KMS-11 (cell line): ENCODE measurements around the gene SLC8A1.

Experiments
- H2AFZ ChIP-seq: fragments of 200-600 bp; sonication (generic); 2 replicates; pipeline ENCODE4 v1.6.1; 2016; ENCODE audit warnings: antibody characterized with exemption, mixed run types, low read depth
- H3K27ac ChIP-seq: fragments of 200-600 bp; sonication (generic); 2 replicates; pipeline ENCODE4 v1.6.1; 2016; ENCODE audit warnings: mild to moderate bottlenecking, mixed run types
- H3K27me3 ChIP-seq: fragments of 200-600 bp; sonication (generic); 2 replicates; pipeline ENCODE4 v1.6.1; 2017; ENCODE audit warnings: mild to moderate bottlenecking, low read depth, mixed run types, moderate library complexity; ENCODE audit not compliant: insufficient read depth
- H3K36me3 ChIP-seq: fragments of 200-600 bp; sonication (generic); 2 replicates; pipeline ENCODE4 v1.6.1; 2017; ENCODE audit warnings: mild to moderate bottlenecking, mixed run types; ENCODE audit not compliant: insufficient read depth
- H3K4me1 ChIP-seq: fragments of 200-600 bp; sonication (generic); 2 replicates; pipeline ENCODE4 v1.6.1; 2016; ENCODE audit warnings: mild to moderate bottlenecking, low read depth, mixed run types; ENCODE audit not compliant: poor library complexity, severe bottlenecking
- H3K4me2 ChIP-seq: fragments of 200-600 bp; sonication (generic); 2 replicates; pipeline ENCODE4 v1.7.0; 2016; ENCODE audit warnings: mild to moderate bottlenecking, mixed run types
- H3K4me3 ChIP-seq: fragments of 200-600 bp; sonication (generic); IDR thresholded peaks from 2 replicates; pipeline ENCODE4 v1.6.1; 2017; ENCODE audit warnings: low read depth, low read length, mixed read lengths; ENCODE audit not compliant: insufficient read depth
- H3K79me2 ChIP-seq: fragments of 200-600 bp; sonication (generic); 2 replicates; pipeline ENCODE4 v1.6.1; 2016; ENCODE audit warnings: low read depth, mixed run types; ENCODE audit not compliant: insufficient read depth
- H3K9ac ChIP-seq: fragments of 200-600 bp; sonication (generic); 2 replicates; pipeline ENCODE4 v1.6.1; 2016; ENCODE audit warnings: mild to moderate bottlenecking, mixed run types
- H4K20me1 ChIP-seq: fragments of 200-600 bp; sonication (generic); 2 replicates; pipeline ENCODE4 v1.6.1; 2016; ENCODE audit warnings: mild to moderate bottlenecking, mixed run types; ENCODE audit not compliant: insufficient read depth
- CTCF ChIP-seq: fragments of 200-600 bp; sonication (generic); conservative IDR thresholded peaks from 2 replicates; pipeline ENCODE4 v1.6.1; 2017; ENCODE audit warnings: low read depth, mild to moderate bottlenecking, antibody characterized with exemption, low read length, moderate library complexity, mixed read lengths

The SLC8A1 gene

DNA sequence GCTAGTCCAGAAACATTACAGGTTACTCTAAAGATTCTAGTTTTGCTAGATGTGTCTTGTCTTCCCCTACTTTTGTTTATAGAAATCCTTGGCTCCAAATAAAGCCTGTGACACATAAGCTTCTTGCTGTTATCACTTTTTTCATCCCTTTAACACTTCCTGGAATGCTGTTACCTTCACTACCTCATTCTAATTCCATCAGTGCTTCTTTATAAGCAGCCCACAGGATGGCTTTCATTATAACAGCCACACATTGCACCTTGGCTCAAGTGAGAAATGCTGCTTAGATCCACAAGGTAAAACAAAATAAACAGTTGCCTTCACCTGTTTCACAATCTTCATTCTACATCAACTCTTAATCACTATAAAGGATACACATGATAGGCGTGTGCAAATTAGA is 221.7 kb downstream of the SLC8A1 start:
- Histone ChIP-seq H3K27ac (no peak overlapping the region), H3K4me2 (no peak overlapping the region), H3K4me1 (no peaks in the 10 kb centered on the region), H3K36me3 (no peaks in the 10 kb centered on the region), H3K9ac (no peak overlapping the region), H2AFZ (no peak overlapping the region), H3K79me2 (no peaks in the 10 kb centered on the region), H3K4me3 (no peak overlapping the region), H3K27me3 (no peaks in the 10 kb centered on the region), H4K20me1 (no peaks in the 10 kb centered on the region)
- TF ChIP-seq CTCF = no peak

DNA sequence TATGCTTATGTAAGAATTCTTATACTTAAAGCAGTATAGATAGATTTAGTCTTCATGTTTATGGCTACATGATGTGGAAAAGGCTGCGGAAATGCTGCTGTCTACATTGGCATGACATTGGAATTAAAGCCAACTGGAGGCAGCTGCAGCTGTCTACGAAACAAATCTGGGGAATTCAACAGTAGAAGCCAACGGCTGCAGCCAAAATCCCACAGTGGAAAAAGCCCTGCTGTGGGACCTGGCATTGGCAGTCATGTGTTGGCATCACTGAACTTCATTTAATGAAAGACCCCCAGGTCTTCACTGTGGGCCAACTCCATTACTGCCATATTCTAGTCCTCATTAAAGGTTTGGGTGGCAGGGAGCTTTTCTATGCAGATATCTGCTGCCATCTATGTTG is 223.6 kb downstream of the SLC8A1 start:
- Histone ChIP-seq H3K36me3 (no peaks in the 10 kb centered on the region), H2AFZ (no peak overlapping the region), H3K4me1 (no peaks in the 10 kb centered on the region), H3K27me3 (no peaks in the 10 kb centered on the region), H3K27ac (no peak overlapping the region), H4K20me1 (no peaks in the 10 kb centered on the region), H3K79me2 (no peaks in the 10 kb centered on the region), H3K4me2 (no peak overlapping the region), H3K9ac (no peak overlapping the region), H3K4me3 (no peak overlapping the region)
- no peak for TF ChIP-seq CTCF

DNA sequence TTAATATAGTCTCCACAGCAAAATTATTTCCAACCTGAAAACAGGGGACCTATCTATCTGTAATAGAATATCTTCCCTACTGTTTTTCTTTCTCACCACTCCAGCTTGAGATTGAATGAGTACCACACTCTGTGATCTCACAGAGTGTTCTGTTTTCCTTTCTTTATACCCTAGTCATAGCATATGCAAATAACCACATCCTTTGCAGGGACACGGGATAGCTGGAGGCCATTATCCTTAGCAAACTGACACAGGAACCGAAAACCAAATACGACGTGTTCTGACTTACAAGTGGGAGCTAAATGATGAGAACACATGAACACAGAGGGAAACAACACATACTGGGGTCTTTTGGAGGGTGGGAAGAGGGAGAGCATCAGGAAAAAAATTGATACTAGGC is 224.7 kb downstream of the SLC8A1 start:
- Histone ChIP-seq H3K4me2 (no peak overlapping the region), H2AFZ (no peak overlapping the region), H3K4me3 (no peak overlapping the region), H3K27me3 (no peaks in the 10 kb centered on the region), H4K20me1 (no peaks in the 10 kb centered on the region), H3K36me3 (no peaks in the 10 kb centered on the region), H3K79me2 (no peaks in the 10 kb centered on the region), H3K4me1 (no peaks in the 10 kb centered on the region), H3K9ac (no peak overlapping the region), H3K27ac (no peak overlapping the region)
- no peak for TF ChIP-seq CTCF

DNA sequence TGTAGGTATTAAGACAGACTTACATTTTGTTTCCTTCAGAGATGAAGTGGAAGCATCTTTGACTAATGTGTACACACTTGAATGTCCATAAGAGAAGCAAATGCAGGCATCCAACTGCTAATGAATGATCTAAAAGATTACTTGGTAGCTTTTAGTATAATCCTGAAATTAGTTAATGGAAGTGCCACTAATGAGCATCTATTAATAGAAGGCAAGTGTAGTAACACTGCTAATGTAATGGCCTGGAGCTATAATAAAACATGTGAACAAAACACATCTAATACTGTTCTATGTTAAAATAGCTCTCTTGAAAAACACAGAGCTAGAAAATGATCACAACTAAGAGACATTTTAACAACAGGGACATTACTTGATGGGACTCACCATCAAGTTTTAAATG is 225.3 kb downstream of the SLC8A1 start:
- no peak overlapping the region for H2AFZ ChIP-seq
- H3K4me3 ChIP-seq = no peak overlapping the region
- H3K9ac ChIP-seq = no peak overlapping the region
- H3K36me3 ChIP-seq = no peaks in the 10 kb centered on the region
- no peak overlapping the region for H3K27ac ChIP-seq
- no peak overlapping the region for H3K4me2 ChIP-seq
- H3K27me3 ChIP-seq = no peaks in the 10 kb centered on the region
- TF ChIP-seq CTCF = no peak
- H3K4me1 ChIP-seq = no peaks in the 10 kb centered on the region
- H3K79me2 ChIP-seq = no peaks in the 10 kb centered on the region
- H4K20me1 ChIP-seq = no peaks in the 10 kb centered on the region
